RWPE2 (cell line): ENCODE measurements around the gene ZNF446.
"Not testable (repeated sequence)": the region's sequence is repeated elsewhere in the genome, so short reads cannot be mapped to it uniquely, and the experiment has no call there.

Experiments
- ATAC-seq: fragments of 200-7000 bp; cut with Tn5 transposase; 3 replicates; pipeline ENCODE4 v1.9.1; 2021; ENCODE audit warnings: low read depth
- DNase-seq: peaks from one replicate; pipeline ENCODE4 v3.0.0-alpha.2; 2020; ENCODE audit warnings: low spot score
- H3K27ac ChIP-seq: fragments of 450-650 bp; 2 replicates; pipeline ENCODE4 v1.5.1; 2017; ENCODE audit warnings: mild to moderate bottlenecking; ENCODE audit not compliant: poor library complexity, severe bottlenecking
- H3K27me3 ChIP-seq: fragments of 250-450 bp; sonication (Bioruptor Pico); 2 replicates; pipeline ENCODE4 v1.5.1; 2021; ENCODE audit warnings: mild to moderate bottlenecking, moderate library complexity; ENCODE audit not compliant: insufficient read depth, poor library complexity, severe bottlenecking
- H3K36me3 ChIP-seq: fragments of 250-450 bp; sonication (Bioruptor Pico); 2 replicates; pipeline ENCODE4 v1.5.1; 2020; ENCODE audit warnings: low read depth, mild to moderate bottlenecking, moderate library complexity
- H3K4me1 ChIP-seq: fragments of 250-450 bp; sonication (Bioruptor Pico); 2 replicates; pipeline ENCODE4 v1.5.1; 2021; ENCODE audit warnings: mild to moderate bottlenecking, moderate library complexity; ENCODE audit not compliant: insufficient read depth, poor library complexity, severe bottlenecking
- H3K4me3 ChIP-seq: fragments of 250-450 bp; sonication (Bioruptor Pico); 2 replicates; pipeline ENCODE4 v1.5.1; 2021; ENCODE audit warnings: mild to moderate bottlenecking, moderate library complexity; ENCODE audit not compliant: severe bottlenecking
- H3K9me3 ChIP-seq: fragments of 250-450 bp; sonication (Bioruptor Pico); 2 replicates; pipeline ENCODE4 v1.5.1; 2021; ENCODE audit warnings: mild to moderate bottlenecking, moderate library complexity; ENCODE audit not compliant: severe bottlenecking
- TF ChIP-seq, protein P1 (sequence below): fragments of 450-650 bp; IDR thresholded peaks from one replicate; pipeline ENCODE4 v1.5.1; 2017; ENCODE audit warnings: mild to moderate bottlenecking, moderate library complexity; ENCODE audit not compliant: poor library complexity, severe bottlenecking

The ZNF446 gene

GRCh38 chr19:58466089-58466759 lies 9.9 kb upstream of the ZNF446 start:
- TF ChIP-seq, protein P1, sequence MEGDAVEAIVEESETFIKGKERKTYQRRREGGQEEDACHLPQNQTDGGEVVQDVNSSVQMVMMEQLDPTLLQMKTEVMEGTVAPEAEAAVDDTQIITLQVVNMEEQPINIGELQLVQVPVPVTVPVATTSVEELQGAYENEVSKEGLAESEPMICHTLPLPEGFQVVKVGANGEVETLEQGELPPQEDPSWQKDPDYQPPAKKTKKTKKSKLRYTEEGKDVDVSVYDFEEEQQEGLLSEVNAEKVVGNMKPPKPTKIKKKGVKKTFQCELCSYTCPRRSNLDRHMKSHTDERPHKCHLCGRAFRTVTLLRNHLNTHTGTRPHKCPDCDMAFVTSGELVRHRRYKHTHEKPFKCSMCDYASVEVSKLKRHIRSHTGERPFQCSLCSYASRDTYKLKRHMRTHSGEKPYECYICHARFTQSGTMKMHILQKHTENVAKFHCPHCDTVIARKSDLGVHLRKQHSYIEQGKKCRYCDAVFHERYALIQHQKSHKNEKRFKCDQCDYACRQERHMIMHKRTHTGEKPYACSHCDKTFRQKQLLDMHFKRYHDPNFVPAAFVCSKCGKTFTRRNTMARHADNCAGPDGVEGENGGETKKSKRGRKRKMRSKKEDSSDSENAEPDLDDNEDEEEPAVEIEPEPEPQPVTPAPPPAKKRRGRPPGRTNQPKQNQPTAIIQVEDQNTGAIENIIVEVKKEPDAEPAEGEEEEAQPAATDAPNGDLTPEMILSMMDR, result no peak
- Histone ChIP-seq H3K27ac (no peak overlapping the region), H3K4me1 (no peaks in the 10 kb centered on the region), H3K4me3 (peak overlapping the region; percentile 84), H3K9me3 (no peaks in the 10 kb centered on the region), H3K27me3 (no peaks in the 10 kb centered on the region), H3K36me3 (peaks cover 11% of the 10 kb centered on the region)
- no peak for DNase-seq
- peak; percentile 39 for ATAC-seq

- Histone ChIP-seq H3K4me1 (no peaks in the 10 kb centered on the region), H3K9me3 (no peaks in the 10 kb centered on the region), H3K27ac (peak within 1 kb of the TSS; percentile 39), H3K27me3 (no peaks in the 10 kb centered on the region), H3K4me3 (peak within 1 kb of the TSS; percentile 84), H3K36me3 (peaks cover 14% of the 10 kb centered on the region)
- ATAC-seq (peak; percentile 92), DNase-seq (peak; percentile 97)
- TF ChIP-seq, protein P1, result peak; percentile 16
Measured at GRCh38 chr19:58466760-58467589, 9.2 kb upstream of the ZNF446 start, which contains the start of gene ZNF324. Gene ZNF324, plus strand, starts transcription at chr19:58467080. Its CDS starts 2,106 bp downstream, at chr19:58469186.

DNA sequence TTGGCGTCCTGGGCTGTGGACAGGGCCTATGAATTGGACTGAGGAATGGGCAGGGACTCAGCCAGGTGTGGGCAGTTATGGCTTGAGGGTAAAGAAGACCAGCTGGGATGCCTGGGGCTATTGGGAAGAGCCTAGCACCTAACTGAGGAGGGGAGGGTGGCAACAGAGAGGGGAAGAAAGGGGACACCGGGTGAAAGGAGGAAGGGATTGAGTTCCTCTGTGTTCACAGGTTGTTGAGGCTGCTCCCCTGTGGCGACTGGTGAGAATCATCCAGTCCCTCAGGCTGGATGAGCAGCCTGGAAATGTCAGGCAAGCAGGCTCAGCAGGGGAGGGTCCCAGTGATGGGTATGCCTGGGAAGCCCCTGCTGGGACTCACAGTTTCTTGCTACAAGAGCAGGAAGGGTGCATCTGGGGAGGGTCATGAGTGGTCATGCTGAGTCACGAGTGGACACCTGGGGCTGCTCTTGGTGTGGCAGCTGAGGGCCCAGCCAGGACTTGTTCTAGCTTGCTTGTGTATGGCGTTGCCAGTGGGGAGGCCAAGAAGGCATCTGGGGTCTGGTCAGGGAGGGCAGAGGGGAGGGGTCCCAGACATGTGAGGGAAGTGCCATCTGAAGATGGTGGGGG lies 7.8 kb upstream of the ZNF446 start:
- ATAC-seq (no peak), DNase-seq (no peak)
- TF ChIP-seq, protein P1, result no peak
- no peaks in the 10 kb centered on the region for H3K9me3 ChIP-seq
- H3K36me3 ChIP-seq, result peaks cover 18% of the 10 kb centered on the region
- no peaks in the 10 kb centered on the region for H3K27me3 ChIP-seq
- H3K4me1 ChIP-seq, result no peaks in the 10 kb centered on the region
- peak overlapping the region; percentile 39 for H3K27ac ChIP-seq
- H3K4me3 ChIP-seq, result peak overlapping the region; percentile 14

- DNase-seq (no peak), ATAC-seq (no peak)
- TF ChIP-seq, protein P1, result no peak
- Histone ChIP-seq H3K4me1 (peaks cover 3% of the 10 kb centered on the region), H3K27ac (no peak overlapping the region), H3K27me3 (no peaks in the 10 kb centered on the region), H3K9me3 (no peaks in the 10 kb centered on the region), H3K4me3 (no peak overlapping the region), H3K36me3 (peaks cover 18% of the 10 kb centered on the region)
Measured at GRCh38 chr19:58469241-58470013, 6.7 kb upstream of the ZNF446 start.

DNA sequence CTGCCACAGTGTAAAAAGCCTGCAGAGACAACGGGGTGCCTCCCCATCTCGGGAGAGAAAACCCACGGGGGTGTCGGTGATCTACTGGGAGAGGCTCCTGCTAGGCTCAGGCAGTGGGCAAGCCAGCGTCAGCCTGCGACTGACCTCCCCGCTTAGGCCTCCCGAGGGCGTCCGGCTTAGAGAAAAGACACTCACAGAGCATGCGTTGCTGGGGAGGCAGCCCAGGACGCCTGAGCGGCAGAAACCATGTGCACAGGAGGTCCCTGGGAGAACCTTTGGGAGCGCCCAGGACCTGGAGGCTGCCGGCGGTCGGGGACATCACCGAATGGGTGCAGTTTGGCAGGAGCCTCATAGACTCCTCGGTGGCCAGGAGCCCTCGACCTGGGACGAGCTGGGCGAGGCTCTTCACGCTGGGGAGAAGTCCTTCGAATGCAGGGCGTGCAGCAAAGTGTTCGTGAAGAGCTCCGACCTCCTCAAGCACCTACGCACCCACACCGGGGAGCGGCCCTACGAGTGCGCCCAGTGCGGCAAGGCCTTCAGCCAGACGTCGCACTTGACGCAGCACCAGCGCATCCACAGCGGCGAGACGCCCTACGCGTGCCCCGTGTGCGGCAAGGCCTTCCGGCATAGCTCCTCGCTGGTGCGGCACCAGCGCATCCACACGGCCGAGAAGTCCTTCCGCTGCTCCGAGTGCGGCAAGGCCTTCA lies 5.2 kb upstream of the ZNF446 start:
- not testable (repeated sequence) for ATAC-seq, H3K9me3 ChIP-seq, H3K4me1 ChIP-seq, H3K4me3 ChIP-seq, H3K27me3 ChIP-seq, DNase-seq, H3K27ac ChIP-seq
- H3K36me3 ChIP-seq, result peaks cover 18% of the 10 kb centered on the region
